Measurements from ENCODE around the gene ETNK2.

- TF ChIP-seq CTCF (IDR thresholded peaks at IDR 0.05) (peak; percentile 17 to 45 (median 20)), POLR2A (IDR thresholded peaks at IDR 0.05) (no peak)
These were observed 28.5 kb downstream of the ETNK2 start for GRCh38 chr1:204123376-204123775.

All from body of pancreas (tissue), 4 donors.